HEK293 (cell line): ENCODE results near the gene SMIM27.

Experiments used
- BCL11A ChIP-seq: fragments of 450-650 bp; formaldehyde crosslinking; IDR thresholded peaks from 2 replicates; pipeline ENCODE4 v1.5.1; 2016; ENCODE audit warnings: low read depth, missing biosample characterization, missing genetic modification characterization
- BCL11B ChIP-seq: fragments of 450-650 bp; formaldehyde crosslinking; IDR thresholded peaks from 2 replicates; pipeline ENCODE4 v1.5.1; 2016; ENCODE audit warnings: low read depth, missing biosample characterization, missing genetic modification characterization
- GLI2 ChIP-seq: fragments of 450-650 bp; formaldehyde crosslinking; IDR thresholded peaks from 2 replicates; pipeline ENCODE4; 2017; ENCODE audit warnings: missing biosample characterization, missing genetic modification characterization, low read depth, borderline replicate concordance
- KLF10 ChIP-seq: fragments of 450-650 bp; IDR thresholded peaks from 2 replicates; pipeline ENCODE4 v1.5.1; 2018; ENCODE audit warnings: missing biosample characterization, mild to moderate bottlenecking, missing genetic modification characterization
- OSR2 ChIP-seq: fragments of 450-650 bp; formaldehyde crosslinking; IDR thresholded peaks from 2 replicates; pipeline ENCODE4 v1.5.1; 2016; ENCODE audit warnings: missing biosample characterization, missing genetic modification characterization
- PRDM1 ChIP-seq: fragments of 450-650 bp; formaldehyde crosslinking; IDR thresholded peaks from 2 replicates; pipeline ENCODE4; 2016; ENCODE audit warnings: missing biosample characterization, missing genetic modification characterization
- SP3 ChIP-seq: fragments of 450-650 bp; formaldehyde crosslinking; IDR thresholded peaks from 2 replicates; pipeline ENCODE4 v1.5.1; 2016; ENCODE audit warnings: missing biosample characterization, missing genetic modification characterization
- TCF7L2 ChIP-seq: IDR thresholded peaks from 2 replicates; pipeline ENCODE4 v1.6.1; 2011; ENCODE audit warnings: low read depth, mild to moderate bottlenecking, inconsistent platforms, low read length, moderate library complexity, borderline replicate concordance
- ZBTB1 ChIP-seq: fragments of 450-650 bp; formaldehyde crosslinking; IDR thresholded peaks from 2 replicates; pipeline ENCODE4 v1.5.1; 2016; ENCODE audit warnings: missing biosample characterization, missing genetic modification characterization
- ZBTB17 ChIP-seq: fragments of 450-650 bp; formaldehyde crosslinking; IDR thresholded peaks from 2 replicates; pipeline ENCODE4 v1.5.1; 2016; ENCODE audit warnings: missing biosample characterization, missing genetic modification characterization
- ZBTB48 ChIP-seq: fragments of 450-650 bp; formaldehyde crosslinking; IDR thresholded peaks from 2 replicates; pipeline ENCODE4 v1.5.1; 2016; ENCODE audit warnings: missing biosample characterization, missing genetic modification characterization
- ZEB2 ChIP-seq: fragments of 450-650 bp; formaldehyde crosslinking; IDR thresholded peaks from 2 replicates; pipeline ENCODE4 v1.5.1; 2016; ENCODE audit warnings: missing biosample characterization, missing genetic modification characterization
- ZNF132 ChIP-seq: fragments of 450-650 bp; formaldehyde crosslinking; IDR thresholded peaks from 2 replicates; pipeline ENCODE4 v1.5.1; 2017; ENCODE audit warnings: missing biosample characterization, missing genetic modification characterization, borderline replicate concordance
- ZNF155 ChIP-seq: fragments of 450-650 bp; formaldehyde crosslinking; IDR thresholded peaks from 2 replicates; pipeline ENCODE4 v1.5.1; 2016; ENCODE audit warnings: missing biosample characterization, missing genetic modification characterization
- ZNF16 ChIP-seq: fragments of 450-650 bp; formaldehyde crosslinking; IDR thresholded peaks from 2 replicates; pipeline ENCODE4 v1.5.1; 2016; ENCODE audit warnings: low read depth, missing biosample characterization, missing genetic modification characterization
- ZNF221 ChIP-seq: fragments of 450-650 bp; formaldehyde crosslinking; IDR thresholded peaks from 2 replicates; pipeline ENCODE4 v1.5.1; 2017; ENCODE audit warnings: missing biosample characterization, missing genetic modification characterization, borderline replicate concordance
- ZNF266 ChIP-seq: fragments of 450-650 bp; formaldehyde crosslinking; IDR thresholded peaks from 2 replicates; pipeline ENCODE4 v1.5.1; 2016; ENCODE audit warnings: missing biosample characterization, missing genetic modification characterization, low read depth
- ZNF37A ChIP-seq: fragments of 450-650 bp; IDR thresholded peaks from 2 replicates; pipeline ENCODE4 v1.5.1; 2018; ENCODE audit warnings: missing biosample characterization, missing genetic modification characterization
- ZNF549 ChIP-seq: fragments of 450-650 bp; IDR thresholded peaks from 2 replicates; pipeline ENCODE4 v1.5.1; 2018; ENCODE audit warnings: missing biosample characterization, missing genetic modification characterization, mild to moderate bottlenecking, inconsistent platforms, moderate library complexity
- ZNF558 ChIP-seq: fragments of 450-650 bp; formaldehyde crosslinking; IDR thresholded peaks from 2 replicates; pipeline ENCODE4 v1.5.1; 2016; ENCODE audit warnings: missing biosample characterization, missing genetic modification characterization
- ZNF561 ChIP-seq: fragments of 450-650 bp; IDR thresholded peaks from 2 replicates; pipeline ENCODE4 v1.5.1; 2018; ENCODE audit warnings: missing biosample characterization, missing genetic modification characterization, borderline replicate concordance
- ZNF596 ChIP-seq: fragments of 450-650 bp; IDR thresholded peaks from 2 replicates; pipeline ENCODE4 v1.5.0; 2018; ENCODE audit warnings: missing biosample characterization, mild to moderate bottlenecking, missing genetic modification characterization, moderate library complexity
- ZNF610 ChIP-seq: fragments of 450-650 bp; formaldehyde crosslinking; IDR thresholded peaks from 2 replicates; pipeline ENCODE4 v1.5.1; 2016; ENCODE audit warnings: missing biosample characterization, missing genetic modification characterization, borderline replicate concordance
- ZNF654 ChIP-seq: fragments of 450-650 bp; formaldehyde crosslinking; IDR thresholded peaks from 2 replicates; pipeline ENCODE4 v1.5.1; 2016; ENCODE audit warnings: low read depth, missing biosample characterization, missing genetic modification characterization
- ZNF677 ChIP-seq: fragments of 450-650 bp; IDR thresholded peaks from 2 replicates; pipeline ENCODE4 v1.5.0; 2018; ENCODE audit warnings: missing biosample characterization, mild to moderate bottlenecking, missing genetic modification characterization, moderate library complexity
- ZNF747 ChIP-seq: fragments of 450-650 bp; formaldehyde crosslinking; IDR thresholded peaks from 2 replicates; pipeline ENCODE4 v1.5.1; 2016; ENCODE audit warnings: missing biosample characterization, missing genetic modification characterization
- ZNF843 ChIP-seq: fragments of 450-650 bp; formaldehyde crosslinking; IDR thresholded peaks from 2 replicates; pipeline ENCODE4 v1.5.1; 2016; ENCODE audit warnings: missing biosample characterization, missing genetic modification characterization
- ZSCAN30 ChIP-seq: fragments of 450-650 bp; IDR thresholded peaks from 2 replicates; pipeline ENCODE4 v1.5.1; 2018; ENCODE audit warnings: missing biosample characterization, mild to moderate bottlenecking, missing genetic modification characterization, moderate library complexity
- ZXDB ChIP-seq: fragments of 450-650 bp; formaldehyde crosslinking; IDR thresholded peaks from 2 replicates; pipeline ENCODE4 v1.5.1; 2016; ENCODE audit warnings: missing biosample characterization, missing genetic modification characterization
- TF ChIP-seq, protein P1 (sequence below): fragments of 450-650 bp; formaldehyde crosslinking; IDR thresholded peaks from 2 replicates; pipeline ENCODE4 v1.5.1; 2016; ENCODE audit warnings: missing biosample characterization, missing genetic modification characterization
- TF ChIP-seq, protein P2 (sequence below): fragments of 450-650 bp; formaldehyde crosslinking; IDR thresholded peaks from 2 replicates; pipeline ENCODE4 v1.5.1; 2017; ENCODE audit warnings: missing biosample characterization, missing genetic modification characterization
- TF ChIP-seq, protein P3 (sequence below): fragments of 450-650 bp; formaldehyde crosslinking; IDR thresholded peaks from 2 replicates; pipeline ENCODE4 v1.5.1; 2016; ENCODE audit warnings: missing biosample characterization, missing genetic modification characterization
- TF ChIP-seq, protein P4 (sequence below): fragments of 450-650 bp; formaldehyde crosslinking; IDR thresholded peaks from 2 replicates; pipeline ENCODE4 v1.5.1; 2016; ENCODE audit warnings: missing biosample characterization, missing genetic modification characterization, low read depth
- TF ChIP-seq, protein P5 (sequence below): fragments of 450-650 bp; formaldehyde crosslinking; IDR thresholded peaks from 2 replicates; pipeline ENCODE4 v1.5.1; 2016; ENCODE audit warnings: missing biosample characterization, missing genetic modification characterization

The SMIM27 gene

DNA sequence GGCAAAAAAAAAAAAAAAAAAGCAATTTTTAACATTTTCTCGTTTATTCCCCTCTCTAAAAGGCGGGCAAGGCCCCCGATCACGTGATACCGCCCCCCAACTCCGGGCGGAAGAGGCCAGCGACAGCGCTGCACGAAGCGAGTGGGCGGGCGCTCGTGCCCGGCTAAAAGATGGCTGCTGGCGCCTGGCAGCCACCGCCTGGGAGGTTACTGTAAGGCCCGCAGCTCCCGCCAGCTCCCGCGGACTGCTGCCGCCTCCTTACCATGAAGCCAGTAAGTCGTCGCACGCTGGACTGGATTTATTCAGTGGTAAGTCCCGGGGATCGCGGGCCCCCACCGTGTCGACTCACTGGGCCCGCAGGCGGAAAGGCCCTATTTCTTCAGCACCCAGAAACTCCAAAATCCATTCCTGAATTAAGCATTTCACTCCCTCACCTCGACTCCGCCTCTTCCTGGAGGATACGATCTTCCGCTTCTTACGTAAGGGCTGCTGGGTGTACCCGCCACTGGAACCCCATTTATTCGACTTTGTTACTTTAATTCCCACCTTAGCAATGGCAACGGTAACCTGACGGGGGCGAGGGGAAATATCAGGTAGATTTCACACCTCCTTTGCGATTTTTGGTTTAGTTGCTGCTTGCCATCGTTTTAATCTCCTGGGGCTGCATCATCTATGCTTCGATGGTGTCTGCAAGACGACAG lies at the start of gene SMIM27, which contains the start of gene TOPORS (continued):
- TF ChIP-seq, protein P1, sequence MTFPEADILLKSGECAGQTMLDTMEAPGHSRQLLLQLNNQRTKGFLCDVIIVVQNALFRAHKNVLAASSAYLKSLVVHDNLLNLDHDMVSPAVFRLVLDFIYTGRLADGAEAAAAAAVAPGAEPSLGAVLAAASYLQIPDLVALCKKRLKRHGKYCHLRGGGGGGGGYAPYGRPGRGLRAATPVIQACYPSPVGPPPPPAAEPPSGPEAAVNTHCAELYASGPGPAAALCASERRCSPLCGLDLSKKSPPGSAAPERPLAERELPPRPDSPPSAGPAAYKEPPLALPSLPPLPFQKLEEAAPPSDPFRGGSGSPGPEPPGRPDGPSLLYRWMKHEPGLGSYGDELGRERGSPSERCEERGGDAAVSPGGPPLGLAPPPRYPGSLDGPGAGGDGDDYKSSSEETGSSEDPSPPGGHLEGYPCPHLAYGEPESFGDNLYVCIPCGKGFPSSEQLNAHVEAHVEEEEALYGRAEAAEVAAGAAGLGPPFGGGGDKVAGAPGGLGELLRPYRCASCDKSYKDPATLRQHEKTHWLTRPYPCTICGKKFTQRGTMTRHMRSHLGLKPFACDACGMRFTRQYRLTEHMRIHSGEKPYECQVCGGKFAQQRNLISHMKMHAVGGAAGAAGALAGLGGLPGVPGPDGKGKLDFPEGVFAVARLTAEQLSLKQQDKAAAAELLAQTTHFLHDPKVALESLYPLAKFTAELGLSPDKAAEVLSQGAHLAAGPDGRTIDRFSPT = peak; percentile 66; the same call in 1 of the 2 replicates
- TF ChIP-seq, protein P2, sequence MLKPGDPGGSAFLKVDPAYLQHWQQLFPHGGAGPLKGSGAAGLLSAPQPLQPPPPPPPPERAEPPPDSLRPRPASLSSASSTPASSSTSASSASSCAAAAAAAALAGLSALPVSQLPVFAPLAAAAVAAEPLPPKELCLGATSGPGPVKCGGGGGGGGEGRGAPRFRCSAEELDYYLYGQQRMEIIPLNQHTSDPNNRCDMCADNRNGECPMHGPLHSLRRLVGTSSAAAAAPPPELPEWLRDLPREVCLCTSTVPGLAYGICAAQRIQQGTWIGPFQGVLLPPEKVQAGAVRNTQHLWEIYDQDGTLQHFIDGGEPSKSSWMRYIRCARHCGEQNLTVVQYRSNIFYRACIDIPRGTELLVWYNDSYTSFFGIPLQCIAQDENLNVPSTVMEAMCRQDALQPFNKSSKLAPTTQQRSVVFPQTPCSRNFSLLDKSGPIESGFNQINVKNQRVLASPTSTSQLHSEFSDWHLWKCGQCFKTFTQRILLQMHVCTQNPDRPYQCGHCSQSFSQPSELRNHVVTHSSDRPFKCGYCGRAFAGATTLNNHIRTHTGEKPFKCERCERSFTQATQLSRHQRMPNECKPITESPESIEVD (tag by site-specific recombination) = peak; percentile 44; the same call in 1 of the 2 replicates
- TF ChIP-seq ZNF155 (tag by site-specific recombination) = no peak
- no peak for TF ChIP-seq ZNF221 (tag by site-specific recombination)
- no peak for TF ChIP-seq ZNF747 (tag by site-specific recombination)
- no peak for TF ChIP-seq ZNF266 (tag by site-specific recombination)
- TF ChIP-seq, protein P3, sequence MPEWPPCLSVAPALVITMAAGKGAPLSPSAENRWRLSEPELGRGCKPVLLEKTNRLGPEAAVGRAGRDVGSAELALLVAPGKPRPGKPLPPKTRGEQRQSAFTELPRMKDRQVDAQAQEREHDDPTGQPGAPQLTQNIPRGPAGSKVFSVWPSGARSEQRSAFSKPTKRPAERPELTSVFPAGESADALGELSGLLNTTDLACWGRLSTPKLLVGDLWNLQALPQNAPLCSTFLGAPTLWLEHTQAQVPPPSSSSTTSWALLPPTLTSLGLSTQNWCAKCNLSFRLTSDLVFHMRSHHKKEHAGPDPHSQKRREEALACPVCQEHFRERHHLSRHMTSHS (tag by site-specific recombination) = no peak
- no peak for TF ChIP-seq BCL11A
- TF ChIP-seq BCL11B (tag by site-specific recombination) = no peak
- TF ChIP-seq ZNF843 (tag by site-specific recombination) = no peak
- peak; percentile 56; the same call in 1 of the 2 replicates for TF ChIP-seq ZNF561 (tag by site-specific recombination)
- TF ChIP-seq ZBTB1 (tag by site-specific recombination) = no peak
- TF ChIP-seq SP3 (tag by site-specific recombination) = peak; percentile 97
- peak; percentile 72 for TF ChIP-seq ZBTB17 (tag by site-specific recombination)
- peak; percentile 86; the same call in 1 of the 2 replicates for TF ChIP-seq ZXDB
- TF ChIP-seq ZNF654 (tag by site-specific recombination) = no peak
- 0 out of 2 replicates have a peak, but pooled peaks have one; percentile 44 for TF ChIP-seq OSR2 (tag by site-specific recombination)
- TF ChIP-seq ZEB2 (tag by site-specific recombination) = peak; percentile 46; the same call in 1 of the 2 replicates
- TF ChIP-seq, protein P4, sequence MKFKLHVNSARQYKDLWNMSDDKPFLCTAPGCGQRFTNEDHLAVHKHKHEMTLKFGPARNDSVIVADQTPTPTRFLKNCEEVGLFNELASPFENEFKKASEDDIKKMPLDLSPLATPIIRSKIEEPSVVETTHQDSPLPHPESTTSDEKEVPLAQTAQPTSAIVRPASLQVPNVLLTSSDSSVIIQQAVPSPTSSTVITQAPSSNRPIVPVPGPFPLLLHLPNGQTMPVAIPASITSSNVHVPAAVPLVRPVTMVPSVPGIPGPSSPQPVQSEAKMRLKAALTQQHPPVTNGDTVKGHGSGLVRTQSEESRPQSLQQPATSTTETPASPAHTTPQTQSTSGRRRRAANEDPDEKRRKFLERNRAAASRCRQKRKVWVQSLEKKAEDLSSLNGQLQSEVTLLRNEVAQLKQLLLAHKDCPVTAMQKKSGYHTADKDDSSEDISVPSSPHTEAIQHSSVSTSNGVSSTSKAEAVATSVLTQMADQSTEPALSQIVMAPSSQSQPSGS (tag by site-specific recombination) = no peak
- TF ChIP-seq, protein P5, sequence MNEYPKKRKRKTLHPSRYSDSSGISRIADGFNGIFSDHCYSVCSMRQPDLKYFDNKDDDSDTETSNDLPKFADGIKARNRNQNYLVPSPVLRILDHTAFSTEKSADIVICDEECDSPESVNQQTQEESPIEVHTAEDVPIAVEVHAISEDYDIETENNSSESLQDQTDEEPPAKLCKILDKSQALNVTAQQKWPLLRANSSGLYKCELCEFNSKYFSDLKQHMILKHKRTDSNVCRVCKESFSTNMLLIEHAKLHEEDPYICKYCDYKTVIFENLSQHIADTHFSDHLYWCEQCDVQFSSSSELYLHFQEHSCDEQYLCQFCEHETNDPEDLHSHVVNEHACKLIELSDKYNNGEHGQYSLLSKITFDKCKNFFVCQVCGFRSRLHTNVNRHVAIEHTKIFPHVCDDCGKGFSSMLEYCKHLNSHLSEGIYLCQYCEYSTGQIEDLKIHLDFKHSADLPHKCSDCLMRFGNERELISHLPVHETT (tag by site-specific recombination) = peak; percentile 51; the same call in 1 of the 2 replicates
- TF ChIP-seq GLI2 = no peak
- TF ChIP-seq ZBTB48 (tag by site-specific recombination) = no peak
- no peak for TF ChIP-seq ZNF677 (tag by site-specific recombination)
- no peak for TF ChIP-seq ZNF37A (tag by site-specific recombination)
- TF ChIP-seq ZNF16 = no peak
- peak; percentile 81 for TF ChIP-seq ZSCAN30 (tag by site-specific recombination)
- no peak for TF ChIP-seq ZNF549 (tag by site-specific recombination)
- TF ChIP-seq PRDM1 (tag by site-specific recombination) = no peak
- TF ChIP-seq ZNF132 (tag by site-specific recombination) = no peak
- no peak for TF ChIP-seq ZNF558 (tag by site-specific recombination)
- no peak for TF ChIP-seq TCF7L2
- TF ChIP-seq ZNF596 (tag by site-specific recombination) = no peak
- peak; percentile 67 for TF ChIP-seq KLF10 (tag by site-specific recombination)
- no peak for TF ChIP-seq ZNF610 (tag by site-specific recombination)
